Thyroid gland (tissue), 4 donors: ENCODE results near the gene SNRPA1.

Experiments used
- POLR2A ChIP-seq, 2 donors: fragments of 450-650 bp; IDR thresholded peaks; one replicate each; pipeline ENCODE4 v1.6.1; 2017; ENCODE audit warnings: antibody characterized with exemption in 2 of 2, mild to moderate bottlenecking in 2 of 2, moderate library complexity in 1 of 2
- TF ChIP-seq, protein P1 (sequence below), 6 experiments: fragments of 200-600 bp in 3 of 6; fragments of 450-650 bp in 3 of 6; sonication (generic) in 3 of 6; IDR thresholded peaks; one replicate each; pipeline ENCODE4 v1.5.1; 2016 to 2019; ENCODE audit warnings: antibody characterized with exemption in 6 of 6, mild to moderate bottlenecking in 2 of 6, inconsistent platforms in 1 of 6, moderate library complexity in 1 of 6

- TF ChIP-seq, protein P1, sequence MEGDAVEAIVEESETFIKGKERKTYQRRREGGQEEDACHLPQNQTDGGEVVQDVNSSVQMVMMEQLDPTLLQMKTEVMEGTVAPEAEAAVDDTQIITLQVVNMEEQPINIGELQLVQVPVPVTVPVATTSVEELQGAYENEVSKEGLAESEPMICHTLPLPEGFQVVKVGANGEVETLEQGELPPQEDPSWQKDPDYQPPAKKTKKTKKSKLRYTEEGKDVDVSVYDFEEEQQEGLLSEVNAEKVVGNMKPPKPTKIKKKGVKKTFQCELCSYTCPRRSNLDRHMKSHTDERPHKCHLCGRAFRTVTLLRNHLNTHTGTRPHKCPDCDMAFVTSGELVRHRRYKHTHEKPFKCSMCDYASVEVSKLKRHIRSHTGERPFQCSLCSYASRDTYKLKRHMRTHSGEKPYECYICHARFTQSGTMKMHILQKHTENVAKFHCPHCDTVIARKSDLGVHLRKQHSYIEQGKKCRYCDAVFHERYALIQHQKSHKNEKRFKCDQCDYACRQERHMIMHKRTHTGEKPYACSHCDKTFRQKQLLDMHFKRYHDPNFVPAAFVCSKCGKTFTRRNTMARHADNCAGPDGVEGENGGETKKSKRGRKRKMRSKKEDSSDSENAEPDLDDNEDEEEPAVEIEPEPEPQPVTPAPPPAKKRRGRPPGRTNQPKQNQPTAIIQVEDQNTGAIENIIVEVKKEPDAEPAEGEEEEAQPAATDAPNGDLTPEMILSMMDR (IDR thresholded peaks at IDR 0.05) = no peak
- TF ChIP-seq POLR2A (IDR thresholded peaks at IDR 0.05) = no peak
These were observed 1.7 kb upstream of the SNRPA1 start for GRCh38 chr15:101296418-101297405.
